Spinal cord (tissue), 10 donors: ENCODE measurements around the gene IL32. TPM values are rescaled to one million over a fixed set of nuclear protein-coding genes. Genes with fewer than 3 reads are reported as not detected.
A peak's percentile ranks its signal among the peaks of the same experiment; 100 is the strongest.
"Not testable (repeated sequence)": the region's sequence is repeated elsewhere in the genome, so short reads cannot be mapped to it uniquely, and the experiment has no call there.

Experiments
- DNase-seq, 6 donors: peaks; one replicate each; pipeline versions ENCODE4 v3.0.0 to v3.0.0-alpha.2; 2013 to 2015; ENCODE audit warnings: low spot score in 6 of 6, low read depth in 4 of 6
- H3K27ac ChIP-seq: one replicate; pipeline ENCODE4 v1.5.1; 2013; ENCODE audit warnings: low read depth, low read length, control low read depth
- H3K27me3 ChIP-seq: one replicate; pipeline ENCODE4 v1.6.1; 2013; ENCODE audit warnings: low read length; ENCODE audit not compliant: control insufficient read depth, insufficient read depth
- H3K36me3 ChIP-seq: one replicate; pipeline ENCODE4 v1.6.1; 2013; ENCODE audit warnings: low read length; ENCODE audit not compliant: control insufficient read depth, insufficient read depth
- H3K4me1 ChIP-seq: one replicate; pipeline ENCODE4 v1.6.1; 2013; ENCODE audit warnings: low read length; ENCODE audit not compliant: control insufficient read depth, insufficient read depth
- H3K4me3 ChIP-seq: one replicate; pipeline ENCODE4 v1.5.1; 2013; ENCODE audit warnings: low read depth, low read length, control low read depth
- H3K9me3 ChIP-seq: one replicate; pipeline ENCODE4 v1.6.1; 2013; ENCODE audit warnings: low read length; ENCODE audit not compliant: control insufficient read depth, insufficient read depth
- WGBS: methylation state at CpG from one replicate; pipeline ENCODE4 v1.1.5; 2013; ENCODE audit warnings: missing lambda C conversion rate; ENCODE audit not compliant: insufficient coverage; 5-methylcytosine and 5-hydroxymethylcytosine counted together
- polyA plus RNA-seq, 2 donors: library from polyadenylated mRNA; unstranded; fragments of 120-200 nt; gene quantifications; one replicate each; pipeline ENCODE4 v1.2.1, GENCODE V29; 2013; ENCODE audit not compliant: insufficient read length in 2 of 2
- total RNA-seq, 2 donors: library from RNA; depleted of rRNA in 1 of 2; stranded (reverse); fragments of 120-200 nt in 1 of 2; fragments of >200 nt in 1 of 2; gene quantifications; one replicate each; pipeline versions ENCODE4 v1.2.3 to v1.2.4, GENCODE V29; 2013 to 2014
- donor health status: healthy.

The IL32 gene
- total and polyA plus RNA-seq, 4 donors = 9.0 to 20.2 (median 12.5) TPM

GRCh38 chr16:3068487-3068886 lies 3.0 kb downstream of the IL32 start:
- WGBS = 83% methylated on average over 3 of the region's 4 CpGs

GRCh38 chr16:3069146-3069545 lies 3.7 kb downstream of the IL32 start:
- not testable (repeated sequence) for H3K27me3 ChIP-seq, H3K27ac ChIP-seq

More at GRCh38 chr16:3068487-3068886, 3.0 kb downstream of the IL32 start:
- no peaks in the 10 kb centered on the region for H3K36me3 ChIP-seq
- H3K9me3 ChIP-seq = no peaks in the 10 kb centered on the region
- no peak overlapping the region for H3K4me3 ChIP-seq
- no peaks in the 10 kb centered on the region for H3K27me3 ChIP-seq
- DNase-seq = no peak
- H3K27ac ChIP-seq = no peak overlapping the region
- H3K4me1 ChIP-seq = peaks cover 4% of the 10 kb centered on the region

GRCh38 chr16:3070608-3071111 lies 5.2 kb downstream of the IL32 start:
- DNase-seq = no peak
- whole genome bisulfite sequencing = 77% methylated on average over 7 of the region's 9 CpGs
- peaks cover 7% of the 10 kb centered on the region for H3K4me1 ChIP-seq
- H3K4me3 ChIP-seq = no peak overlapping the region
- no peaks in the 10 kb centered on the region for H3K36me3 ChIP-seq
- H3K27ac ChIP-seq = no peak overlapping the region
- no peaks in the 10 kb centered on the region for H3K27me3 ChIP-seq
- no peaks in the 10 kb centered on the region for H3K9me3 ChIP-seq

More at GRCh38 chr16:3069146-3069545, 3.7 kb downstream of the IL32 start:
- H3K36me3 ChIP-seq, DNase-seq, H3K9me3 ChIP-seq, H3K4me3 ChIP-seq, H3K4me1 ChIP-seq: not testable (repeated sequence)
- 87% methylated on average over 10 of the region's 11 CpGs for WGBS

- no peak overlapping the region for H3K27ac ChIP-seq
- H3K4me3 ChIP-seq = no peak overlapping the region
- DNase-seq = no peak
- H3K9me3 ChIP-seq = no peaks in the 10 kb centered on the region
- H3K36me3 ChIP-seq = no peaks in the 10 kb centered on the region
- WGBS = 82% methylated on average over 7 of the region's 7 CpGs
- no peaks in the 10 kb centered on the region for H3K27me3 ChIP-seq
- H3K4me1 ChIP-seq = peaks cover 7% of the 10 kb centered on the region
Observed at GRCh38 chr16:3071655-3072054, 6.2 kb downstream of the IL32 start.

GRCh38 chr16:3072148-3072547 lies 6.7 kb downstream of the IL32 start:
- H3K4me1 ChIP-seq, H3K27me3 ChIP-seq, H3K27ac ChIP-seq, H3K4me3 ChIP-seq, H3K9me3 ChIP-seq, H3K36me3 ChIP-seq, DNase-seq: not testable (repeated sequence)
- WGBS = 68% methylated on average over 2 of the region's 4 CpGs

GRCh38 chr16:3072576-3073263 lies 7.3 kb downstream of the IL32 start:
- DNase-seq = not testable (repeated sequence)

GRCh38 chr16:3073448-3073847 lies 8.0 kb downstream of the IL32 start:
- DNase-seq = no peak
- H3K4me1 ChIP-seq = peaks cover 7% of the 10 kb centered on the region
- H3K9me3 ChIP-seq = no peaks in the 10 kb centered on the region
- H3K4me3 ChIP-seq = no peak overlapping the region
- no peaks in the 10 kb centered on the region for H3K27me3 ChIP-seq
- no peaks in the 10 kb centered on the region for H3K36me3 ChIP-seq
- no peak overlapping the region for H3K27ac ChIP-seq
- 95% methylated on average over 7 of the region's 7 CpGs for WGBS

More at GRCh38 chr16:3072576-3073263, 7.3 kb downstream of the IL32 start:
- H3K27ac ChIP-seq, H3K4me3 ChIP-seq, H3K36me3 ChIP-seq, H3K4me1 ChIP-seq, H3K27me3 ChIP-seq, H3K9me3 ChIP-seq: not testable (repeated sequence)
- 20% methylated on average over 3 of the region's 18 CpGs for WGBS

GRCh38 chr16:3074860-3075522 lies 9.6 kb downstream of the IL32 start:
- Histone ChIP-seq H3K27ac (no peak overlapping the region), H3K4me3 (no peak overlapping the region)
- WGBS = 62% methylated on average over 6 of the region's 9 CpGs

GRCh38 chr16:3075523-3075915 lies 10.1 kb downstream of the IL32 start:
- peaks cover 7% of the 10 kb centered on the region for H3K4me1 ChIP-seq
- H3K27ac ChIP-seq = no peak overlapping the region
- peak in 2 of 6 donors; percentile 64 for DNase-seq
- peaks cover 2% of the 10 kb centered on the region for H3K27me3 ChIP-seq
- no peak overlapping the region for H3K4me3 ChIP-seq
- no peaks in the 10 kb centered on the region for H3K9me3 ChIP-seq
- WGBS = 23% methylated on average over 10 of the region's 10 CpGs
- H3K36me3 ChIP-seq = no peaks in the 10 kb centered on the region

More at GRCh38 chr16:3074860-3075522, 9.6 kb downstream of the IL32 start:
- Histone ChIP-seq H3K4me1 (peaks cover 7% of the 10 kb centered on the region), H3K27me3 (peaks cover 2% of the 10 kb centered on the region), H3K9me3 (no peaks in the 10 kb centered on the region), H3K36me3 (no peaks in the 10 kb centered on the region)
- DNase-seq = no peak

- H3K9me3 ChIP-seq, H3K4me3 ChIP-seq, H3K36me3 ChIP-seq, H3K4me1 ChIP-seq, H3K27ac ChIP-seq, H3K27me3 ChIP-seq, DNase-seq: not testable (repeated sequence)
- WGBS = 78% methylated on average over 4 of the region's 6 CpGs
Observed at GRCh38 chr16:3075946-3076345, 10.5 kb downstream of the IL32 start.
